GM21390 (cell line): ENCODE results near the gene CRYBG1.
"Not testable (repeated sequence)": the region's sequence is repeated elsewhere in the genome, so short reads cannot be mapped to it uniquely, and the experiment has no call there.

Experiments used
- ATAC-seq: cut with Tn5 transposase; IDR thresholded peaks from one replicate; pipeline ENCODE4 v1.9.1; 2021; ENCODE audit not compliant: unreplicated experiment

Gene CRYBG1

DNA sequence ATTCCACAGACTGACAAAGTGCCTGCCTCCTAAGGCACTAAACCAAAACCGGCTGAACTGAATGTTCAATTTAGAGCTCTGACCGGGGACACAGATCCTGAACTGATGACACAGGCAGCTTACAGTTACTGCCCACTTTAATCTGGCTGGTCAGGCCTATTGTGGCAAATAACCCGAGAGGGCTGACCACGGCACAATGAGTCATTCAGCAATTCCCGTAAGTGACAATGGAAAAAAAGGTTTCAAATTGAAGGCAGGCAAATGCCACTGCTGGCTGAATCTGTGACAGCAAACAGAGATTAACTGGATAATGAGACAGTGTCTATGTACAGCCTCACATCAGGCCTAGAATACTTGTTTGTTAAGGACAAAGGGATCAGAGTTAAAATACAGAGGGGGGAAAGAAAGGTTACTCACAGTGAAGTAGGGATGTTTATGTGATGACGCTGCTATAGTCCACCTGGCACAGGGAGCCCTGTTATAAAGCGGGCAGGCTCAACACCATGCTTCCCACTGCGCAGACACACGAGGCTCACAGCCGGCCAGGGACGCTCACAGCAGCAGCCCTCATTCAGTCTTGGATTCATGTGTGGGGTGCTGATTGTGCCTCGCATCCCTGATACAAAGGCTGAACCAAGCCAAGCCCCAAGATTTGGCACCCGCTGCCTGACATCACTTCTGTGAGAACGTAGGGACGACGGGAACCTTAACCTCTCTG is 214.4 kb downstream of the CRYBG1 start:
- ATAC-seq: no peak

DNA sequence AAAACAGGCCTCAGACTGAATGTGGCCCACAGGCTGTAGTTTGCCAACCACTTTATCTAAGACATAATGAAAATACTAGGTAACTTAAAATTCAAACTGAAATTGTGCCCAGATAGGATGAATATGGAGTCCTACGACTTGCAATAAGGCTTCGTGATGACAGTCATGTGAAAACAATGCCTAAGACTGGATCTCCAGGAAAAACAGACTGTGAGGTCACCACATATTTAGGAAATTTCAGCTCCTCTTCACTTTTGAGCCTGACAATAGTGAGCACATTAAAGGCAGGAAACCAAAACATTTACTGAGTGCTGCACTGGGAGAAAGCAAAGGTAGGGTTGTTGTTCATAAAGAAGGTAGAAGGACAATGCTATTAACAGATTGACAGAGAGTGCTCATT is 218.8 kb downstream of the CRYBG1 start:
- ATAC-seq: no peak

DNA sequence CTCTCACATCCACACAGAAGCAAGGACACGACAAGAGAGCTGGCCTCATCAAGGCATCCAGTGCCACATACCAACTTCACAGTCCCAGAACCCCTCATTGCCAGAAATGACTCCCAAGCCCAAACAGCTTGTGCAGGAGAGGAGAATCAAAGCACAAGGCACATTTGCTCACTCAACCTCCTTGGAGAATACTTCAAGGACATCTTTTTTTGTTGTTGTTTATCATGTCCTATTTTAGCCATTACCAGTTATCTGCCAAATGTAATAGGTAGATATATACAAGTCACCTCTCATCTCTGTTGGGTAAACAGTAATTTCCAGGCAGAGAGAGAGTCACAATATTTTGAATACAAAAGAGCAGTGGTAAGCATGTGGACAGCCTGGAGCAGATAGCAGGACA is 221.0 kb downstream of the CRYBG1 start:
- ATAC-seq: no peak

DNA sequence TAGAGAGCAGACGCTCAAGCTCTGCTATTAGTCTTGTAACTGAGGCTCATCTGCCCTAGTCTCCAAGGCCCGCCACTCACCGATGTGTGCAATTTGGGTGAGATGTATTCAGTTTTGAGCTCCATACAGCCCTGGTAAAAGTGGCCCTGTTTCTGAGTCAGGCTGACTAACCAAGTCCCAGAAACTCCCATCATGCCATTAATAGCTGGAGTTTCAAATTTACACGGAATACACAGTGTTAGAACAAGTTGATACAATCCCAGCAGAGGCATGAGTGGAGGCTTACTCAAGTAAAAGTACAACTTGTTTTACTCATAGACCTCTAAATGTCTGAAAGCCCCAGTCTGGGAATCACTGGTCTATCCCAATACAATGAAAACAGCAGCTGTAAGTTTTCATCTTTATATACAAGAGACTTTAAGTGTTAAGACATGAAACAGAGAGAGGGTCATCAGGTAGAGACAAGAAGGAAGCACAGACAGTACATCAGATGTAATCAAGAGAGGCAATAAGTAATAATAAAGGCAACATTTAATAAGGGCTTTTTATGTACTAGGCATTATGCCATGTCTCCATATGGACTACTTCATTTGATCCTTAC is 226.4 kb downstream of the CRYBG1 start:
- ATAC-seq: no peak

DNA sequence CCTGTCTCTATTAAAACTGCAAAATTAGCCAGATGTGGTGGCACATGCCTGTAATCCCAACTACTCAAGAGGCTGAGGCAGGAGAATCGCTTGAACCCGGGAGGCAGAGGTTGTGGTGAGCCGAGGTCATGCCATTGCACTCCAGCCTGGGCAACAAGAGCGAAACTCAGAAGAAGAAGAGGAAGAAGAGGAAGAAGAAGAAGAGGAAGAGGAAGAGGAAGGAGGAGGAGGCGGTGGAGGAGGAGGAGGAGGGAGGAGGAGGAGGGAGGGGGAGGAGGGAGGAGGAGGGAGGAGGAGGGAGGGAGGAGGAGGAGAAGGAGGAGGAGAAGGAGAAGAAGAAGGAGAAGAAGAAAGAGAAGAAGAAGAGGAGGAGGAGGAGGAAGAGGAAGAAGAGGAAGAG is 228.4 kb downstream of the CRYBG1 start:
- not testable (repeated sequence) for ATAC-seq

DNA sequence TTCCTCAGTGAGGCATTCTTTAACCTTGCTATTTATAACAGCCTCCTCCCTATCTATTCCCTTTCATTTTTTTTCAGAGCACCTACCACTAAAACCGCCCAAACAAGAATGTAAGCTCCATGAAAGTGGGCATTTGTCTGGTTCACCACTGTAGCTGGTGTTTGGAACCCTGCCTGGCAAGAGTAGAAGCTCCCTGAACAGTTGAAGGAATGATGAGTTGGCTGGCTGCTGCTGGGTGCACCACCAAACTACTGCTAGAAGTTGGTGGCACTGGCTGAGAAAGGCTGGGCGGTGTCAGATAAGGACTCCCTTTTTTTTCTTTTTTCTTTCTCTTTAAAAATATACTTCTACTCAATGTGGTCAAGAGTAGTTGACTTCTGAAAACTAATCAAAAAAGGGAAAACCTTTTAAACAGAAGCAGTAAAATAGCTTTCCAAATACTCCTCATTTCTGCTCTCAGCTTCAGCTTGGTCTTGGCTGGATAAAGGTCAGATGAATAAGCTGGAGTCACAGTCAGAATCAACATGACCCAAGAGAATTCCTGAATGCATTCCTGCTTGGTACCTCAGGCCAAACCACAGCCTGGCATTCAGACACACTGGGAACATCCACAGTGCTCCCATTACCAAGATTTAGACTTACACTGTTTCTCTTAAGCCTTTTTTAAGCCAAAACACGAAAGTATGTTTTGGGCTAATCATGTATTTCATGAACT is 230.8 kb downstream of the CRYBG1 start:
- no peak for ATAC-seq

DNA sequence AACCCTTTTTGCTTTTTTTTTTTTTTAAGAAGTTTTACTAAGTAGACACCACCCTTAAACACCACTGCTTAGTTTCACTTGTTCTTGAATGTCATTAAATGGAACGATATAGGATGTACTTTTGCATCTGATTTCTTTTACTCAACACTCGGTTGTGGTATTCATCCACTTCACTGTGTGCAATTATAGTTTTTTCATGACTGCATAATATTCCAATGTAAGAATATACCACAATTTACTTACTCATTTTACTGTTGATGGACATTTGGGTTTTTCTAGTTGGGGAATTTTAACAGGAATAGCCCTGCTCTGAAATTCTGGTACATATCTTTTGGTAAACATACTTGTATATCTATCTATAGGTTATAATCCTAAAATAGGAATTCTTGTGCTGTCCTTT is 238.9 kb downstream of the CRYBG1 start:
- ATAC-seq: no peak

DNA sequence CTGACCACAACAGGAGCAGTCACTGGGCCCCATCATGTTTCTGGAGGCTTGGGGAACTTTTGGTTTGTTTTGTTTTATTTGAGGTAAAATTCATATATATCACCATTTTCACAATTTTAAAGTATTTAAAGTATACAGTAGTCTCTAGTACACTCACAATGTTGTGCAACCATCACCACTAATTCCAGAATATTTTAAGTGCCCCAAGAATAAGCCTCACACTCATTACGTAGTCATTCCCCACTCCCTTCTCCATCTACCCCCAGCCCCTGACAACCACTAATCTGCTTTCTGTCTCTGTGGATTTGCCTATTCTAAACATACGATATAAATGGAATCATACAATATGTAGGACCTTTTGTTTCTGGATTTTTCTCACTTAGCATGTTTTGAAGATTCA is 239.8 kb downstream of the CRYBG1 start:
- ATAC-seq: no peak

DNA sequence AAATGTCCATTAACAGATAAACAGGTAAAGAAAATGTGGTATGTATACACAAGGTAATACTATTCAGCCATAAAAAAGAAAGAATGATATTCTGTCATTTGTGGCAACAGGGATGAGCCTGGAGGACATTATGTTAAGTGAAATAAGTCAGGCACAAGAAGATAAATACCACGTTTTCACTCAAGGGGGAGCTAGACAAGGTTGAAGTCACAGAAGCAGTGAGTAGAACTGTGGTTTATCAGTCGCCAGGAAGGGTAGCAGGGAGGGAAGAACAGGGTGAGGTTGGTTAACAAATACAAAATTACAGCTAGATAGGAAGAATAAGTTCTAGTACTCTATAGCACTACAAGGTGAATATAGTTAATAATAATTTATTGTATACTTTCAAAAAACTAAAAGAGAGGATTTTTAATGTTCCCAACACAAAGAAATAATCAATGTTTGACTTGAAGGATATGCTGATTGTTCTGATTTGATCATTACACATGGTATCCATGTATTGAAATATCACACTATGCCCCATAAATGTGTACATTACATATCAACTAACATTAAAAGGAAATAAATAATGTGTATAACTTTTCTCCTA is 247.7 kb downstream of the CRYBG1 start:
- no peak for ATAC-seq

DNA sequence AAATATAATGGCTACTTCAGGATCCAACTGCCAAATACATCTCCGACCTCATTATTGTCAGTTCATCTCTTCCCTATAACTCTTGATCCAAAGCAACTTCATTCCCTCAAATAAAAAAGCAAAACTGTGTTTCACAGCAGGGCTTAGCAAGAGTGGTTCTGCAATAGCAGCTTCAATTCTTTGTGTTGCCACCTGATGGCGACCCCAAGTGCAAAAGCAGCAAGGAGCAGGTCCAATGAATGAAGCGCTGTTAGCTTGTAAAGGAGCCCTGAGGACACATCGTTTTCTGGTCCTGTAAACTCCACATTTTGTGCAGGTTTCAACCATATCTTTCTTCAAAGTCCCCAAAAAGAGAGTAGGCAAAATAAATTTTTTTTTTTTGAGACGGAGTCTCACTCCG is 249.2 kb downstream of the CRYBG1 start:
- no peak for ATAC-seq

DNA sequence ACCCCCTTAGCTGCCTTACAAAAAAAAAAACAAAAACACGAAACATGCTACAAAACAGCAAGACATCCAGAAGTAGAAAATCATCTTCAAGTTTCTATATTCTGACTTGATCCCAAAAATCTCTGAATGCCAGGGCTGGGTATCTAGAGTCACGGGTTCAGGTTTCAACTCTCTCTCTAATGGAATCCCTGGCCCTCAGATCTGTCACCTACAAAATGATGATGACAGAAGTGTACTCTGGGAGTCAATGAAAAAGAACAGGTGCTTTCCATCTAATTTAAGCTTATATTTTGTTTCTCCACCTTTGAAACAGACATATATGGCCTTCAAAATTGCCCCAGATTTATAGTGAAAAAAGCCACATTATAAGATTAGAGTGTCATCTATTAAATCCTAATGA is 250.5 kb downstream of the CRYBG1 start:
- ATAC-seq: no peak

DNA sequence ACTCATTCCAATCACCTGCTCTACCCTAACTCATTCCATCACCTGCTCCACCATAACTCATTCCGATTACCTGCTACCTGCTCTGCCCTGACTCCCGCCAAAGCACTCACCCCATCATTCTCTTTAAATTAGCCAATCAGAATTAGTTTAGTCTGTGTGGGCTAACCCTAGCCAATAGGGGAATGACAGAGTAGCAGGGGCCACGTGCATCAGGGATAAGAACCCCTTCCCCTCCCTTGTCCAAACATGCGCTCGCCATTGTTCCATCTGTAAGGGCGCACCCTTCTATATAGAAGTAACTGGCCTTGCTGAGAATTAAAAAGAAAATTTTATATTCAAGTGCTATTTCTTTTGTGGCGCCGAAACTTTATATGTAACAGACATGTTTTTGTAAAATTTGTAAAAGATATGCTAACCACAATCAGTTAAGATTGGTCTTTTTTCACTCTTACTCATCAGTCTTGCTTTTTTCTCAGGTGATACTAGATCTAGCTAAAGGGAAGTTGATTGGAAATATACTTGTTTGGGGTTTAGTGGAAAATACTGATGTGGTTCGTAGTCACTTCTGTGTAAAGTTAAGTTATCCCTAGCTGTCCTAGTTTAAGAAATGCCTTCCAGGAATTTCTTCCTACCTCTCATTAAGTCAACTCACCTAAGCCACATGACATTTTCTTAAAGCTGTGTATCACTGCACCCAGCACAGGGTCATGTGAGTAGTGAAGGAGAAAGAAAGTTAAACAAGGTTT is 252.3 kb downstream of the CRYBG1 start:
- ATAC-seq: no peak

DNA sequence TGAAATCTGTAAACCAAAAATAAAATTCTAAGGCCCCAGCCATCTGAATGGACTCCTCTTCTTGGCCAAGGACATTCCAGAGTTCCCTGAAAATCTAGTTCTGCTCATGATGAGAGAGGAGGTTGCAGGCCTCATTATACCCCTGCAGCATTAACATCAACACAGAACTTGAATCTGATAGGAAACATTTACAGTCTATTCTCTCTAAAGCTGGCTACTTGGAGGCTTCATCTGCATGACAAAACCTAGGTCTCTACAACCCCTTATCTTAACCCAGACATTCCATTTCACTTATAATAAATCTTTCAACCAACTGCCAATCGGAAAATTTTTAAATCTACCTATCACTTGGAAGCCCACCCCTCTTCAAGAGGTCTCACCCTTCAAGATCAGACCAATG is 253.1 kb downstream of the CRYBG1 start:
- ATAC-seq: no peak

DNA sequence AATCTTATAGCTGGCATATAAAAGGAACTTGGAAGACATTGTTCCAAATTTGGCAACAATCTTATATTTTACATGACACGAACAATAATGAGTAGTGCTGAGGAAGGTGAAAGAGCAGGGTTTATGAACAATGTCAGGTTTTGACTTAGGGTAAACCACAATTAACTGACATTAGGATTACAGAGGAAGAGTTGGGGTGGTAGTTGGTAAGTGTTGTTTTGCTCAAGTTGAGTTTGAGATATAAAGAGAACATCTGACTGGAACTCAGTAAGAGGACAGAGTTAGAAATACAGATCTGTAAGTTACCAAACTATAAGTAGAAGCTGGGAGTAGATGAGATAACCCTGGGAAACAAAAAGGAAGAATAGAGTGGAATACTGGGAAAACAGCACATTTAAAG is 253.6 kb downstream of the CRYBG1 start:
- ATAC-seq: no peak

DNA sequence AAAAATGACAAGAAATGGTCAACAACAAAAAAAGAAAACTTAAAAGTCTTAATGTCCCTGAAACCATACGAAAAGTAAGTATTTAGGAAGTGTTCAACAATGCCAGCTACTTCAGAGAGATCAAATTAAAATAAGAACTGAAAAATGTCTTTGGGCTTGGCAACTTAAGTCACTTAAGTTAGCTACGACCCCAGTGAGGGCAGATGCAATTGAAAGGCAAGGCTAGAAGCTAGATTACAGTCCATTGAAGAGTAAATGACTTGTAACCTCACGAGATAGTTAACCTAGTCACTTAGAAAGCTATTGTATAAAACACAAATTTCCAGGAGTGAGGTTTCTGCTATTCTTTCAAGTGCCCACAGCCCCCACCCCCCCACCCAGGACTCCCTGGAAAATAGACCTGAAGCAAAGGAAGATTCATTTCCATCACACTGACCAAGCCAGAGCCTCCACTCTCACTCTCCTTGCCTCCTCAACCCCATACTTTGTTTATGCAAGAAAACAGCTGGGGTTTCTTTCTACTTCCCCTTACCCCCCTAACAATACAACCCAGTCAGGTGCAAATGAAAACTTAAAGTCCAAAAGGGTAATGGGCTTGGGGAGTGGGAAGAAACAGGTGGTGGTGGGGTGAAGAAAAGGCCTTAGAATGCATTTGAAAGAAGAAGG is 254.2 kb downstream of the CRYBG1 start:
- ATAC-seq: no peak

DNA sequence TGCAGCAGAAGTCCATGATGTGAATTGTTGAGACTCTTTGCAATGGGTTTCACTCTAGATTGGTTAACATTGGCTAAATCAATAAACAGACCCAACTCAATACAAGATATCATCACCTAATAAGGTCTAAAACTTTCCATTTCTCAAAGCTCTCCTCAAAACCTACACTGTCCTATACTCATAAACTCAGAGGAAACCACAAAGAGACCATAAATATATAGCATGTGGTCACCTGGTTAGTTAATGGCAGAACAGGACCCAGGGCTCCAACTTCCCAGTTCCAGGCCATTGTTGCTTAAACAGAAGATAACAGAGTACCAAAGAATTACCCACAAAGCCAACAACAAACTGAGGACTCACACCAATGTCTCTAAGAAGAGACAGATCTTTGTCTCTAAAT is 256.8 kb downstream of the CRYBG1 start:
- ATAC-seq: no peak

DNA sequence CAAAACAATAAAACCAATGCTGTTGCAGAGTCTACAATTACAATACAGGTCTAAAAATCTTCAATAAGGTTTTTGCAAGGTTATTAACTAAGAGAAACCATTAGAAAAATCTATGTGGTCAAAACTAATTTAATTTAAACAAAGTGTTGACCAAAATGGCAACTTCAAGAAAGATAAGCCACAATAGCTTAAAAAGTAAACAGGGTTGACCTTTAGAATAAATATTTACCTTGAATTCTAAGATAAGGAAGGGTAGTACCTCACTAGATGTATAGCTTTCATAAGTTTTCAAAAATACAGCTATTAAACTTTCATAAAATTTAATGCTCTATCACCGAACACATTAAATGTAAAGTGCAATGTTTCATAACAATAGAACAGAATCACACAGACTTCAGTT is 257.3 kb downstream of the CRYBG1 start:
- no peak for ATAC-seq

DNA sequence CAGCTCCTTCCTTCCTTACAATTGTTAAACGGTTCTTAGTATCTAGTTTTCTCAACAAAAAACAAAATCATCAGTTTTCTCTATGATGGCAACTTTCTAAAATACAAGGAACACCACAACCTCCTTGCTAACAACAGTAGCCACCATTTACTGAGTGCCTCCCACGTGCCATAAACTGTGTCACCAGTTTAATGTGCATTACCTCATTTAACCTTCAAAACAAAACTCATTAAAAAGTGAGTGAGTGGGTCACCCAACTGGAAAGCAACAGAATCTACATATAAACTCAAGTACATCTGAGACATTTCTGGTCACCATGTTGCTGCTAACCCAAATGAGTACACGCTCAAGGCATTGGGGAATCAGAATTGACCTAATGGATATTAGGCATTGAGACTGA is 257.8 kb downstream of the CRYBG1 start:
- ATAC-seq: no peak

DNA sequence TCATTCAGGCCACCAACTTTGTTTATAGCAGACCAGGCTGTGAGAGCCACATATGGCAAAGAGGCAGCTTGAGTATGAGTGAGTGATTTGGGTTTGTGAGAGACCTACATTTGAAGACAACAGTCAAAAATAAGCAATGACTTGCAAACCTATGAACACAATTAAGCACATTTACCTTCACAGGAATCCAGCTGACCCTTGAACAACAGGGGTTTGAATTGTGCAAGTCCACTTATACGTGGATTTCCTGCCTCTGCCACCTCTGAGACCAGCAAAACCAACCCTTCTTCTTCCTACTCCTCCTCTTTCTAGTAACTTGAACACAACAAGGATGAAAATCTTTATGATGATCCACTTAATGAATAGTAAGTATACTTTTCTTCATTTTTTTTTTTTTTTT is 258.7 kb downstream of the CRYBG1 start:
- no peak for ATAC-seq

DNA sequence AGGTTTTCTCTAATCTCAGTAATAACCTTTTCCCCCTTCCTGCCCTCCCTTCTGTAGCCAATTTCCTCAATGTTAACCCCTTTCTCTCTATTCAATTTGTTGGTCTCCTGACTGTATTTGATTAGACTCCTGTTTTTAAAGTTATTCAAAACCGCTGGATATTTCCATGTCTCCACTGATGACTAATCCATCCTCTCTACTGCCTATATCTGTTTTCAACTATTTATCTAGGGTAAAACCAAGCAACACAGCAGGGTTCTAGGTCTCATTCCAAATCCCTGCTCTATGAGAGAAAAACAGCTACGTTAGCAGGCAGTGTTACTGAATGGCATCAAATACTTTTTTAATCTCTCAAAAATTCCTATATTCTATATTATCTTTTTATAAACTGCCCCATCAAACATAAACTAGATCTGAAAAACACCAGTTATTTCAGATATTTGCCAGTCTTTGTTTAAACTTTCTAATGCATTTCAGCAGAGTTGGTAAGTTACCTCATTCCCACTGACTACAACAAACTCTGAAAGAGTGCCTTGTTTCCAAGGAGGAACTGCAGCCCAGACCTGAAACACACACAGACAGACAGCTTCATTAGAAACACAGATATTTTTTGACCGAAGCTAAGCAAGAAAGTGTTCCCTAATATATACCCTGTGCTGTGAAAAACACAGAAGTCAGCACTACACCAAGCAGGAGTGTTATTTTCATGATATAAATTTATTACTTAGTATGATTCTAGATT is 260.6 kb downstream of the CRYBG1 start:
- no peak for ATAC-seq
